Activated T-helper 1 cell treated with anti-CD3 and anti-CD28 coated beads, Interleukin-12 subunit alpha, Interleukin-12 subunit beta, Interleukin-2, Interleukin-4 antibody, amounts not matched to agents 30 ng/mL and 10 ng/mL and 1 ng/mL, durations not matched to agents 14 hours and 24 hours and 36 hours (primary cell): Measurements from ENCODE around the gene SMARCA2. TPM values are rescaled to one million over a fixed set of nuclear protein-coding genes. Genes with fewer than 3 reads are reported as not detected.

Source experiments
- DNase-seq: peaks from one replicate; pipeline ENCODE4 v3.0.0; 2021; ENCODE audit warnings: low spot score
- H3K27ac Mint-ChIP-seq: one replicate; pipeline ENCODE4 v1.8.0; 2021; ENCODE audit warnings: mild to moderate bottlenecking, mixed read lengths
- H3K27me3 Mint-ChIP-seq: one replicate; pipeline ENCODE4 v1.8.0; 2022; ENCODE audit warnings: mild to moderate bottlenecking, moderate library complexity, mixed read lengths; ENCODE audit not compliant: insufficient read depth
- H3K36me3 Mint-ChIP-seq: one replicate; pipeline ENCODE4 v1.8.0; 2021; ENCODE audit warnings: low read depth, mixed read lengths
- H3K4me1 Mint-ChIP-seq: one replicate; pipeline ENCODE4 v1.8.0; 2021; ENCODE audit warnings: low read depth, mixed read lengths
- H3K4me3 Mint-ChIP-seq: one replicate; pipeline ENCODE4 v1.8.0; 2021; ENCODE audit warnings: mild to moderate bottlenecking, moderate library complexity, mixed read lengths
- H3K9me3 Mint-ChIP-seq: one replicate; pipeline ENCODE4 v1.8.0; 2021; ENCODE audit warnings: mixed read lengths
- intact Hi-C: fragments of 100-400 bp; cut with micrococcal nuclease; formaldehyde crosslinking; loops from one replicate; pipeline ENCODE4 v1.15.1; 2024
- total RNA-seq: library from RNA; stranded (reverse); gene quantifications from 2 replicates; pipeline ENCODE4 v1.2.3, GENCODE V29; 2022

The SMARCA2 gene
- total RNA-seq, 1 donor from 2014 or later, result 105 TPM

DNA sequence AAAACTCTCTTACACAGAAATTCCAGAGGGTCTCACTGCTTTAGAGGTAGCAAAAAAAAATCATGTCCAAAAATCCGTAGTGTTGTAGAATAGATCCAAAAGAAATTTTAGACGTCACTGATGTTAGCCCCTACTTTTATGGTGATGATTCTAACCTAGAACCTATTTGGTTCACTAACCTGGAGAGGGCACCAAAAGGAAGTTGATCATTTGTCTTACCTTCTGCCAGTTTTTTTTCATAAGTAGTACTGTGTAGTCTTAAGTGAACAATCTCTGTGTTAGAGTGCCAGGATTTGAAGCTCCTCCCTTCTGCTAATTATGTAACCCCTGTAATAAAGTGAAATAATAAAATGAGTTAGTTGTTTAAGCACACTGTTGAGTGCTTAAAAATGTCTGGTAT is 215.2 kb downstream of the SMARCA2 start:
- Mint-ChIP-seq H3K4me3 (no peak overlapping the region), H3K4me1 (peaks cover 9% of the 10 kb centered on the region), H3K9me3 (no peaks in the 10 kb centered on the region), H3K36me3 (no peaks in the 10 kb centered on the region), H3K27ac (no peak overlapping the region), H3K27me3 (no peaks in the 10 kb centered on the region)
- intact Hi-C loops, result no loop called here
- DNase-seq, result no peak

DNA sequence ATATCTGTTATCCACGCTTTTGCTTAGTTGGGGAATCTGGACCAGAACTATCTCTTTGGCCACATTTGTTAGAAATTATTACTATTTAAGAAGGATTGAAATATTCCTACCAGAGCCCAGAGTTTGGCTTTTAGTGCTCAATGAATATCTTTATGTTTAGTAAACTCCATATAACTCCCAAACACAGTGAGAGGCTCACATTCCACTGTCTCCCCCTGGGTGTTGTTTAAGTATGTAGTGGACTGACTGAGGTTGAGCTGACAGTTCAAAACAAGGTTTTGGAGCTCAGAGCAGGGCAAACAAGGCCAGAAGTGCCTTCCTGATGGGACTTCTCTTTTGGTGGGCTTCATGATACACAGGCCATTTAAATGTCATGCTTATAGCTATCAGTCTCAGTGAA is 216.0 kb downstream of the SMARCA2 start:
- H3K4me1 Mint-ChIP-seq, result peaks cover 9% of the 10 kb centered on the region
- H3K9me3 Mint-ChIP-seq, result no peaks in the 10 kb centered on the region
- no peak overlapping the region for H3K27ac Mint-ChIP-seq
- H3K36me3 Mint-ChIP-seq, result no peaks in the 10 kb centered on the region
- H3K4me3 Mint-ChIP-seq, result no peak overlapping the region
- no peak for DNase-seq
- intact Hi-C loops, result no loop called here
- no peaks in the 10 kb centered on the region for H3K27me3 Mint-ChIP-seq

DNA sequence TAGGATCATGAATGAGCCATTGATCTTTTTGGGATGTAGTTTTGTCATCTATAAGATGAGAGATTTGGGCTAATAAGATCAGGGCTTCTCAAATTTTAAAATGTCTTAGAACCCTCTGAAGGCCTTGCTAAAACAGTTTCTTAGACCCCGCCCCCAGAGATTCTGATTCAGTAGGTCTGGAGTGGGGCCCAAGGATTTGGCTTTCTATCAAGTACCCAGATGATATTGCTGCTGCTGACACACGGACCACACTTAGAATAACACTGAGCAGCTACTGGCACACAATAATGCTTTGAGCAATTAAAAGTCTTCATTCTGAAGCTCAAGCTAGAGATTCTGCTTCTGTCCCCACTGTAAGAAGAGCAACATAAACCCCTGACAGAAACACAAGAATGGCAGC is 216.7 kb downstream of the SMARCA2 start:
- H3K4me3 Mint-ChIP-seq, result no peak overlapping the region
- peaks cover 9% of the 10 kb centered on the region for H3K4me1 Mint-ChIP-seq
- H3K27ac Mint-ChIP-seq, result no peak overlapping the region
- no peak for DNase-seq
- H3K36me3 Mint-ChIP-seq, result no peaks in the 10 kb centered on the region
- H3K27me3 Mint-ChIP-seq, result no peaks in the 10 kb centered on the region
- intact Hi-C loops, result no loop called here
- no peaks in the 10 kb centered on the region for H3K9me3 Mint-ChIP-seq

DNA sequence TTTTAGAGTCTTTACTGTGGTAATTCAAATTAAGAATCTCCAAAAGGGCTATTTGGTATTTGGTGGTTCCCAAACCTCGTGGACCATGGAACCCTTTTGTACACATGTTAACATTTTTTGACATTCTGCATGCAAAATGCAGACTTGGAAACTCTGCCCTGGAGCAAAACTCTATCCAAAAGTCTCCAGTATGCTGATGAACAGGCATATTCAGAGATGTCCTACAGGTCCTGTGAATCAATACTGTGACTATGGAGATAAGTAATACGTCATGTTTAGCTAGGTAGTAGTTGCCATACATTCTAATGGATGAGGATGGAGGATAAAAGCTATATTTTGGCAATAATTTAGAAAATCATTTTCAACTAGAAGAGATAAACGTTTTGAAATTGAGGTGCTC is 218.1 kb downstream of the SMARCA2 start:
- no peaks in the 10 kb centered on the region for H3K9me3 Mint-ChIP-seq
- H3K4me3 Mint-ChIP-seq, result no peak overlapping the region
- H3K27ac Mint-ChIP-seq, result no peak overlapping the region
- DNase-seq, result no peak
- H3K36me3 Mint-ChIP-seq, result no peaks in the 10 kb centered on the region
- H3K27me3 Mint-ChIP-seq, result no peaks in the 10 kb centered on the region
- intact Hi-C loops, result no loop called here
- H3K4me1 Mint-ChIP-seq, result peaks cover 6% of the 10 kb centered on the region

GRCh38 chr9:2234371-2234893 is 219.3 kb downstream of the SMARCA2 start:
- H3K9me3 Mint-ChIP-seq, result no peaks in the 10 kb centered on the region
- peaks cover 6% of the 10 kb centered on the region for H3K27me3 Mint-ChIP-seq
- no peak for DNase-seq
- no peaks in the 10 kb centered on the region for H3K4me1 Mint-ChIP-seq
- H3K27ac Mint-ChIP-seq, result no peak overlapping the region
- H3K4me3 Mint-ChIP-seq, result no peak overlapping the region
- intact Hi-C loops, result no loop called here
- no peaks in the 10 kb centered on the region for H3K36me3 Mint-ChIP-seq

DNA sequence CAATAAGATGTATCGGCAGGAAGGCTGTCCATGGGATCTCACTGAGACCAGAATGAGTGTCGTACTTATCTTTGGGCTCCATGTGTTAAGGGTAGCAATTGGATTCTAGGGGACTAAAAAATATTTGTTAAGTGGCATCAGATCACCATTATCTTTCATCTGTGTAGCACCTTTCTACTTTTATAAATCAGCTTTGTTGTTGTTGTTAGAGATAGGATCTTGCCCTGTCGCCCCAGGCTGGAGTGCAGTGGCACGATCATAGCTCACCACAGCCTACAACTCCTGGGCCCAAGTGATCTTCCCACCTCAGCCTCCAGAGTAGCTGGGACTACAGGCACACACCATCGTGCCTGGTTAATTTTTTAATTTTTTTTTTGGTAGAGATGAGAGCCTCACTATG is 220.5 kb downstream of the SMARCA2 start:
- intact Hi-C loops, result no loop called here
- Mint-ChIP-seq H3K27me3 (peaks cover 9% of the 10 kb centered on the region), H3K27ac (no peak overlapping the region), H3K36me3 (no peaks in the 10 kb centered on the region), H3K9me3 (no peaks in the 10 kb centered on the region), H3K4me3 (no peak overlapping the region), H3K4me1 (no peaks in the 10 kb centered on the region)
- no peak for DNase-seq

GRCh38 chr9:2236850-2237249 is 221.7 kb downstream of the SMARCA2 start:
- peaks cover 13% of the 10 kb centered on the region for H3K27me3 Mint-ChIP-seq
- H3K4me1 Mint-ChIP-seq, result peaks cover 6% of the 10 kb centered on the region
- H3K36me3 Mint-ChIP-seq, result peaks cover 1% of the 10 kb centered on the region
- no peaks in the 10 kb centered on the region for H3K9me3 Mint-ChIP-seq
- intact Hi-C loops, result no loop called here
- no peak overlapping the region for H3K27ac Mint-ChIP-seq
- no peak overlapping the region for H3K4me3 Mint-ChIP-seq
- DNase-seq, result no peak

DNA sequence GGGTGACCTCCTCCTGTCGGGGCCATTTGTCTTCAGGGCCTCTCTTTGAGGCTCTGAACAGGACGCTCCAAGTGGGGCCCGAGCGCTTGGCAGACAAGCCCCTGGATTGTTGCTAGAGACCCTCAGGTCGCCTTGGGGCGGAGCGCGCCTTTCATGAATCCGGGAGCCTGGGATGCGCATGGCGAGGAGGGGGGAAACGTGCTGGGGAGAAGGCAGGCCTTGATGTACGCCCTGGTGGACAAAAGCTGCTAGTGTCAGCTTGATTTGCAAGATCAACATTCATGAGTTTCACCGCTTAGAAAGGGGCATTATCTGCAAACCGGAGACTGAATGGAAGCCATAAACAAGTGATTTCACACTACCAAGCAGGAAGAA is 226.3 kb downstream of the SMARCA2 start:
- intact Hi-C loops, result loop anchor here (10.0 kb wide), 1 partner anchor 603 kb away; the partner anchor contains the start of gene PUM3
- Mint-ChIP-seq H3K27ac (no peak overlapping the region), H3K36me3 (peaks cover 1% of the 10 kb centered on the region), H3K9me3 (peaks cover 12% of the 10 kb centered on the region), H3K27me3 (peaks cover 37% of the 10 kb centered on the region), H3K4me1 (peaks cover 17% of the 10 kb centered on the region), H3K4me3 (peak overlapping the region; percentile 77)
- DNase-seq, result no peak

DNA sequence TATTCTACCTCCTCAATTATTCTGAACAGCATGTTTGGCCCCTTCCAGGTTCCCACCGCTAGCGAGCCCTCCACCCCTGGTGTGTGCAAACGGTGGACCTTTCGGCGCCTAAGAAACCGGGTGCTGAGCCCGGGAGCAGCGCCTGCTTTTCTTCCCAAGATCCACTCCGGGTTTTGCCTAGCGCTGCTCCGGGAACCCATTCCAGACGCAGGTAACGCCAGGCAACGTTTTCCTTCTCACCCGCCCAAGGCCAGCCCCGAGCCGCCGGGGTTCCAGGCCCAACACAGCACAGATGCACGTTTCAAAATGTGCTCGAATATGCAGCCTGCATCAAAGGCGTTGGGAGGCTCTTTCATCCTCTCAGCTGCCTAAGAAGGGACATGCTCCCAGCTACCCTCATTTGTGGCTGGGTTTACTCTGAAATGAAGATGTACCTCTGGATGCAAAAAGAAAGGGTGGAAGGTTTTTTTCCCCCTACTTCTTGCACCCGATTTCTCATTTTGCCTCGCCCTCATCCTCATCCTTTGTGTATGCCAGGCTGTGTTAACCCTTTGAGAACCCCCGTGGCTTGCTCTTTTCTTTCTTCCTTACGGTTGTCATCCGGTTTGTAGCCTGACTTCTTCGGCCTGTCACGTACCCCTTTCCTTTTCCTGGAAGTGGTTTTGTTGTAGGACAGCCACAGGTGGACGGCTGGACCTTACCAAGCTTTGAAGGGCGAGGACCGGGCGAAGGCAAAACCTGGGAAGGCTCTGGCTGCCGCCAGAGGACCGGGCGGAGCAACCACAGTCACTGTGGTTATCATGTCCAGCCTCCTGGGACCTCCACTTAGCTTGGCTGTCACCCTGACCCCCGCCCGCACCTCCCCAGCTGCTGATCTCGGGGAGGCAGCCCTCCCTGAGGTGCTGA is 226.9 kb downstream of the SMARCA2 start:
- H3K4me1 Mint-ChIP-seq, result peaks cover 17% of the 10 kb centered on the region
- peaks cover 12% of the 10 kb centered on the region for H3K9me3 Mint-ChIP-seq
- intact Hi-C loops, result loop anchor here (1.0 to 10.0 kb wide), 3 partner anchors 49 to 603 kb away; partner anchors contain the start of gene PUM3
- peaks cover 1% of the 10 kb centered on the region for H3K36me3 Mint-ChIP-seq
- H3K4me3 Mint-ChIP-seq, result peak overlapping the region; percentile 77
- peaks cover 37% of the 10 kb centered on the region for H3K27me3 Mint-ChIP-seq
- H3K27ac Mint-ChIP-seq, result peak overlapping the region; percentile 40
- peak; percentile 56 for DNase-seq

GRCh38 chr9:2242831-2243330 is 227.7 kb downstream of the SMARCA2 start:
- Mint-ChIP-seq H3K27me3 (peaks cover 44% of the 10 kb centered on the region), H3K36me3 (peaks cover 1% of the 10 kb centered on the region), H3K4me3 (peak overlapping the region; percentile 77), H3K27ac (no peak overlapping the region), H3K9me3 (peaks cover 12% of the 10 kb centered on the region), H3K4me1 (peaks cover 17% of the 10 kb centered on the region)
- intact Hi-C loops, result loop anchor here (1.0 to 10.0 kb wide), 3 partner anchors 50 to 602 kb away; partner anchors contain the start of gene PUM3
- DNase-seq, result no peak
